ENCODE results near the gene RAB12. TPM values are rescaled to one million over a fixed set of nuclear protein-coding genes. Genes with fewer than 3 reads are reported as not detected.

The RAB12 gene
- polyA plus RNA-seq, 1 donor, result 54.8 TPM

GRCh38 chr18:8685914-8686216, 76.6 kb downstream of the RAB12 start:
- no peak for DNase-seq

- DNase-seq, result no peak
These were observed 77.4 kb downstream of the RAB12 start for GRCh38 chr18:8686611-8687010.

- no peak for DNase-seq
These were observed 79.1 kb downstream of the RAB12 start for GRCh38 chr18:8688216-8688800.

DNA sequence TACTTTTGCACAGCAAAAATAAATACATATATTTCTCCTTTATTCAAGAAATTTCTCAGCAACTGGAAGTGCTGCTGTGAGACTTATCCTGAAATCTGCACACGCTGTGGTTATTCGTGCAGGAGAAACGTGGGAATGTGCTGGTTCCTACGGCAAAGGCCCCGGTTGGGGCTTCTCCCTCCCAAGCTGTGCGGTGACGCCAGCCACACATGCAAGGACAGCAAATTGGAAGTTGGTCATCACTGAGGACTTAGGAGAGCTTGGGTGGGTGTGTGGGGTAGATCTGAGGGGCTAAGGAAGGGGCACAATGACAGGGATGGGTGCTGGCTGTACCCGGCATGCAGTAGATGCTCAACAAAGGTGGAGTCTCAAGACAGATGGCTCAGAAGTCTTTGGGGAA, 79.6 kb downstream of the RAB12 start:
- no peak for DNase-seq

Other genes starting within 250 kb of the RAB12 start
- 26.1 TPM for gene MTCL1, start 96.1 kb downstream of the RAB12 start, polyA plus RNA-seq (ENCODE audit: insufficient read length)